ENCODE data around the gene TMEM255A.
"Not testable (repeated sequence)": the region's sequence is repeated elsewhere in the genome, so short reads cannot be mapped to it uniquely, and the experiment has no call there.

Gene TMEM255A

GRCh38 chrX:120310861-120311726 lies at the start of gene TMEM255A:
TMEM255A (minus strand) TSS chrX:120311461; CDS start chrX:120311309, 152 bp downstream.
- no peak for DNase-seq (ENCODE audit: extremely low spot score)
- POLR2A ChIA-PET = no interaction called here
- CTCF ChIA-PET = interaction anchor here (0.9 to 2.4 kb wide), 3 partner anchors 8 to 82 kb away, joined by 3 to 8 read pairs (median 6); no protein-coding TSS in a partner anchor
- no peak for TF ChIP-seq CTCF (IDR thresholded peaks at IDR 0.05; ENCODE audit: control extremely low read depth, extremely low read depth, low read depth, missing control alignments)

GRCh38 chrX:120358737-120359456 lies 47.6 kb upstream of the TMEM255A start:
- DNase-seq (ENCODE audit: extremely low spot score) = no peak
- TF ChIP-seq CTCF (IDR thresholded peaks at IDR 0.05; ENCODE audit: control extremely low read depth, extremely low read depth, low read depth, missing control alignments) = no peak
- ChIA-PET POLR2A (no interaction called here), CTCF (no interaction called here)

GRCh38 chrX:120357186-120357585 lies 45.9 kb upstream of the TMEM255A start:
- ChIA-PET POLR2A (no interaction called here), CTCF (interaction anchor here (0.8 kb wide), 1 partner anchor 16 kb away, joined by 3 read pairs; no protein-coding TSS in a partner anchor)
- DNase-seq (ENCODE audit: extremely low spot score) = no peak
- no peak for TF ChIP-seq CTCF (IDR thresholded peaks at IDR 0.05; ENCODE audit: control extremely low read depth, extremely low read depth, low read depth, missing control alignments)

GRCh38 chrX:120356084-120356483 lies 44.8 kb upstream of the TMEM255A start:
- ChIA-PET POLR2A (no interaction called here), CTCF (interaction anchor here (0.9 kb wide), 1 partner anchor 9 kb away, joined by 3 read pairs; no protein-coding TSS in a partner anchor)
- no peak for DNase-seq (ENCODE audit: extremely low spot score)
- no peak for TF ChIP-seq CTCF (IDR thresholded peaks at IDR 0.05; ENCODE audit: control extremely low read depth, extremely low read depth, low read depth, missing control alignments)

GRCh38 chrX:120350450-120351138 lies 39.3 kb upstream of the TMEM255A start:
- ChIA-PET CTCF (no interaction called here), POLR2A (no interaction called here)
- TF ChIP-seq CTCF (IDR thresholded peaks at IDR 0.05; ENCODE audit: control extremely low read depth, extremely low read depth, low read depth, missing control alignments) = no peak
- no peak for DNase-seq (ENCODE audit: extremely low spot score)

DNA sequence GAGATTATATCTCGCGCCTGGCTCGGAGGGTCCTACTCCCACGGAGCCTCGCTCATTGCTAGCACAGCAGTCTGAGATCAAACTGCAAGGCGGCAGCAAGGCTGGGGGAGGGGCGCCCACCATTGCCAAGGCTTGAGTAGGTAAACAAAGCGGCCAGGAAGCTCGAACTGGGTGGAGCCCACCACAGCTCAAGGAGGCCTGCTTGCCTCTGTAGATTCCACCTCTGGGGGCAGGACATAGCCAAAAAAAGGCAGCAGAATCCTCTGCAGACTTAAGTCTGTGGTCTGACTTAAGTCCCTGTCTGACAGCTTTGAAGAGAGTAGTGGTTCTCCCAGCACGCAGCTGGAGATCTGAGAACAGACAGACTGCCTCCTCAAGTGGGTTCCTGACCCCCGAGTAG lies 33.3 kb upstream of the TMEM255A start:
- POLR2A ChIA-PET; CTCF ChIA-PET; DNase-seq (ENCODE audit: extremely low spot score): not testable (repeated sequence)
